OCI-LY3 (cell line): ENCODE measurements around the gene CTDSPL.

Experiments
- H2AFZ ChIP-seq: fragments of 200-600, 300-600 bp; shearing (Covaris generic); 2 replicates; pipeline ENCODE4 v1.6.0; 2014; ENCODE audit warnings: antibody characterized with exemption, low read depth, low read length
- H3K27ac ChIP-seq: fragments of 200-600, 300-600 bp; sonication (generic); 2 replicates; pipeline ENCODE4 v1.5.1; 2014; ENCODE audit warnings: mild to moderate bottlenecking, low read length, moderate library complexity, mixed read lengths
- H3K27me3 ChIP-seq: fragments of 200-600, 300-600 bp; sonication (generic); 2 replicates; pipeline ENCODE4 v1.6.1; 2014; ENCODE audit warnings: low read depth, low read length, mixed read lengths
- H3K36me3 ChIP-seq: fragments of 200-600, 300-600 bp; sonication (generic); replicated peaks from 2 replicates; pipeline ENCODE3; 2014; ENCODE audit warnings: low read depth, low read length, mixed read lengths
- H3K4me1 ChIP-seq: fragments of 300-600, 200-600 bp; sonication (generic); 2 replicates; pipeline ENCODE4 v1.6.1; 2014; ENCODE audit warnings: low read length, mixed read lengths
- H3K4me2 ChIP-seq: fragments of 200-600, 300-600 bp; sonication (generic); 2 replicates; pipeline ENCODE4 v1.6.1; 2014; ENCODE audit warnings: low read length, mixed read lengths
- H3K4me3 ChIP-seq: fragments of 300-600, 200-600 bp; sonication (generic); 2 replicates; pipeline ENCODE4 v1.5.1; 2014; ENCODE audit warnings: antibody characterized with exemption, mild to moderate bottlenecking, low read length, moderate library complexity
- H3K79me2 ChIP-seq: fragments of 300-600, 200-600 bp; shearing (Covaris generic); 2 replicates; pipeline ENCODE4 v1.6.1; 2014; ENCODE audit warnings: mild to moderate bottlenecking, low read length, mixed read lengths
- H3K9ac ChIP-seq: fragments of 300-600, 200-600 bp; shearing (Covaris generic); 2 replicates; pipeline ENCODE4 v1.6.0; 2014; ENCODE audit warnings: mild to moderate bottlenecking, low read length, moderate library complexity
- H3K9me3 ChIP-seq: fragments of 200-600, 300-600 bp; shearing (Covaris generic); 2 replicates; pipeline ENCODE4 v1.6.1; 2014; ENCODE audit warnings: low read length, mixed read lengths; ENCODE audit not compliant: insufficient read depth
- H4K20me1 ChIP-seq: fragments of 200-600, 300-600 bp; sonication (generic); 2 replicates; pipeline ENCODE4 v1.6.1; 2016; ENCODE audit warnings: low read length, mixed read lengths; ENCODE audit not compliant: insufficient read depth
- EZH2phosphoT487 ChIP-seq: fragments of 200-600 bp; shearing (Covaris generic); IDR thresholded peaks from 2 replicates; pipeline ENCODE4 v1.6.1; 2018; ENCODE audit warnings: antibody characterized with exemption, mixed run types, low read depth
- TF ChIP-seq, protein P1 (sequence below): fragments of 200-600, 300-600 bp; sonication (generic); IDR thresholded peaks from 2 replicates; pipeline ENCODE4 v1.5.1; 2014; ENCODE audit warnings: antibody characterized with exemption, low read length, low read depth

The CTDSPL gene

DNA sequence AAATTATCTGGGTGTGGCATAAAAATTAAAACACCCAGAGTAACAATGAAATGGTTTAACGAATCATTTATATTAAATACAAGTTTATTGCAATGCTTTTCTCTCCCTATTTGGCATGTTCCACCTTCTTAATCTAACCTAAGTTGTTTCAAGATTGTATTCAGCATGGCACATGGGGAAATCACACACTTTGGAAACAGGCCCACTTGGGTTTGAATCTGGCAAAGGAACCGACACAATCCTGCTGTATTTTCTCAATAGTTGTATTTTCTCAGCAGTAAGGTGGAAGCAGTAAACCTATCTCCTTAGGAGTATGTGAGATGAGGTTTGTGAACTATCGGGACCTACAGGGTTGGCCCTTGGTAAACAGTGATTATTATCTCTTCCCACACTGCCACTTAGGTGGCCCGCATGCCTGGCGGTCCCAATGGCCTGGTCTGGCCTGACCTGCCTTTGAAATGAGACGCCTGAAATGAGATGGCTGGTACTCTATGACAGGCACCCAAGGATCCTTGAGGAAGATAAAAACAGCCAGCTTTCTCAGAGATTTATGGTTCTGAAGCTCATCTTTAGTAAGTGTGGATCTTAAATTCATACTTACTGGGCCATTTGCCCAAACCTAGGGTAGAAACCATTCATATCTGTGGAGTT is 83.6 kb downstream of the CTDSPL start:
- Histone ChIP-seq H3K4me2 (no peak overlapping the region), H3K9ac (no peak overlapping the region), H3K27ac (no peak overlapping the region), H3K4me3 (no peak overlapping the region), H3K36me3 (no peaks in the 10 kb centered on the region), H3K79me2 (no peaks in the 10 kb centered on the region), H3K27me3 (no peaks in the 10 kb centered on the region), H2AFZ (no peak overlapping the region), H3K9me3 (no peaks in the 10 kb centered on the region), H4K20me1 (no peaks in the 10 kb centered on the region), H3K4me1 (peaks cover 12% of the 10 kb centered on the region)
- no peak for TF ChIP-seq EZH2phosphoT487

DNA sequence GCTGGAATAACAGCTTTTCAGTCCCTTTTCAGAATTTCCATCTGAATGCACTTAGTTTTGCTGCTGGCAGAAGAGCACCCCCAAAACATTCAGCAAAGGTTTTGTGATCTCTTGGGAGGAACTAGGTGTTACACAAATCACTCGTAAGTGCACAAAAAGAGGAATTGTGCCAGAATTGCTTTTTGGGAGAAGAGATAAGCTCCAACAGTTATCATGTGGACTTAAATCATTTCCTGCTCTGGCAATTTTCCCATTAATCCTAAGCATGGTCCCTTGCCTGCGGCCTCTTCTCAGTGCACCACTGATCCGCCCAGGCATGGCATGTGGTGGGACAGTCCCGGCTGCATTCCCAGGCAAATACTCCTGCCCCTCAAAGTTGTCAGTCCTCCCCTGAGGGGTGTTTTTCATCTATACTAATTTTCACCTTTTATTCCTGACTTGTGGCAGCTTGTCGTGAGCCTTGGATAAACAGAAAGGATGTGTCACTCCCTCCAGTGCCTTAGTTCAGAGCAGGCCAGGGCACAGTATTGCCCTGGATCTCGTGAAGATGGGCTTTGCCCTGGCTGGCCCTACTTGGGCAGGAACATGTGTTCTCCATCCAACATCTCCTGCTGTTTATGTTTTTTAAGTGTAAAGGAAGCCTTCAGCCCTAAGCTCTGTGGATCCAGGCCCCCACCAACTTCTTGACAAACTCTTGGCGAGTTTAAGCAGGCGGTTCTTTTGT is 84.3 kb downstream of the CTDSPL start:
- Histone ChIP-seq H3K9ac (no peak overlapping the region), H3K27me3 (no peaks in the 10 kb centered on the region), H3K27ac (no peak overlapping the region), H3K79me2 (no peaks in the 10 kb centered on the region), H3K36me3 (no peaks in the 10 kb centered on the region), H3K4me1 (peaks cover 12% of the 10 kb centered on the region), H4K20me1 (no peaks in the 10 kb centered on the region), H3K9me3 (no peaks in the 10 kb centered on the region), H2AFZ (no peak overlapping the region), H3K4me3 (no peak overlapping the region), H3K4me2 (no peak overlapping the region)
- TF ChIP-seq, protein P1, sequence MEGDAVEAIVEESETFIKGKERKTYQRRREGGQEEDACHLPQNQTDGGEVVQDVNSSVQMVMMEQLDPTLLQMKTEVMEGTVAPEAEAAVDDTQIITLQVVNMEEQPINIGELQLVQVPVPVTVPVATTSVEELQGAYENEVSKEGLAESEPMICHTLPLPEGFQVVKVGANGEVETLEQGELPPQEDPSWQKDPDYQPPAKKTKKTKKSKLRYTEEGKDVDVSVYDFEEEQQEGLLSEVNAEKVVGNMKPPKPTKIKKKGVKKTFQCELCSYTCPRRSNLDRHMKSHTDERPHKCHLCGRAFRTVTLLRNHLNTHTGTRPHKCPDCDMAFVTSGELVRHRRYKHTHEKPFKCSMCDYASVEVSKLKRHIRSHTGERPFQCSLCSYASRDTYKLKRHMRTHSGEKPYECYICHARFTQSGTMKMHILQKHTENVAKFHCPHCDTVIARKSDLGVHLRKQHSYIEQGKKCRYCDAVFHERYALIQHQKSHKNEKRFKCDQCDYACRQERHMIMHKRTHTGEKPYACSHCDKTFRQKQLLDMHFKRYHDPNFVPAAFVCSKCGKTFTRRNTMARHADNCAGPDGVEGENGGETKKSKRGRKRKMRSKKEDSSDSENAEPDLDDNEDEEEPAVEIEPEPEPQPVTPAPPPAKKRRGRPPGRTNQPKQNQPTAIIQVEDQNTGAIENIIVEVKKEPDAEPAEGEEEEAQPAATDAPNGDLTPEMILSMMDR = no peak
- no peak for TF ChIP-seq EZH2phosphoT487

DNA sequence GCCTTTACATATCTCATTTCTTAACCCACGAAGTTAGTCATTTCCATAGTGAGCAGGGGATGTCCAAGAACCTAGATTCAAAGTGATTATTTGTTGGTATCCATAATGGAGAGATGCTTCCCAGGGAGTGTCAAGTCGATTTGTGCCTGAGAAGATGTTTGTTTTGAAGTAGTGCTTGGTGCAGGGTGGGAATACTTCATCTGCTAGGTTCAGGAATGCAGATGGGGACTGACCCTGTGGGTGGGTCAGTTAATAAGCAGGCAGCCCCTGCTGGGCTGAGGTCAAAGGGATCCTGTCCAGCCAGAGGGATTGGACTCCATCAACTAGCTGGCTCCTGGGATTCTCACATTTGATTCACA is 84.8 kb downstream of the CTDSPL start:
- no peak overlapping the region for H2AFZ ChIP-seq
- H3K9ac ChIP-seq = no peak overlapping the region
- H3K4me1 ChIP-seq = peaks cover 12% of the 10 kb centered on the region
- no peaks in the 10 kb centered on the region for H4K20me1 ChIP-seq
- H3K36me3 ChIP-seq = no peaks in the 10 kb centered on the region
- no peaks in the 10 kb centered on the region for H3K27me3 ChIP-seq
- no peak overlapping the region for H3K4me3 ChIP-seq
- H3K79me2 ChIP-seq = no peaks in the 10 kb centered on the region
- no peak overlapping the region for H3K27ac ChIP-seq
- TF ChIP-seq, protein P1 = no peak
- TF ChIP-seq EZH2phosphoT487 = no peak
- no peaks in the 10 kb centered on the region for H3K9me3 ChIP-seq
- no peak overlapping the region for H3K4me2 ChIP-seq

DNA sequence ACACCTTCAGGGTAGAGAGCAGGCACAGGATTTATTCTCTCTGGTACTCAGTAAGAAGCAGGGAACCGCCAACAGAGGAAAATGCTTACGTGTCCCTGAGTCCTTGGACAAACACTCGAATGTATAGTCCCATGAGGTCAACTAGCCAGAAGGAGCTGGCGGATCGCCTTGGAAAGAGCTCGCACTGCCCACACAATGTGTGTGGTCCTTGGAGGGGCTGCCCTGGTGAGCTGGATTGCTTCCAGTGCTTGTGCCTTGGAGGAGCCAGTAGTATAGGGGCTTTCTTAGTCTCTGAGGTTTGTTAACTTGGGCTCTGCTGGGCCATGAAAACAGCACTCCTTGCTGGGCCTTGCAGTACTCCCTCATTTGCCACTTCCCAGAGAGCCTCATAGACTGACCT is 88.2 kb downstream of the CTDSPL start:
- H3K4me3 ChIP-seq = no peak overlapping the region
- no peaks in the 10 kb centered on the region for H3K27me3 ChIP-seq
- no peak overlapping the region for H3K27ac ChIP-seq
- H3K9me3 ChIP-seq = no peaks in the 10 kb centered on the region
- peaks cover 12% of the 10 kb centered on the region for H3K4me1 ChIP-seq
- no peaks in the 10 kb centered on the region for H4K20me1 ChIP-seq
- H3K4me2 ChIP-seq = no peak overlapping the region
- H3K36me3 ChIP-seq = no peaks in the 10 kb centered on the region
- no peak overlapping the region for H2AFZ ChIP-seq
- no peak overlapping the region for H3K9ac ChIP-seq
- TF ChIP-seq, protein P1 = no peak
- no peak for TF ChIP-seq EZH2phosphoT487
- H3K79me2 ChIP-seq = no peaks in the 10 kb centered on the region
